Fibroblast of pulmonary artery (primary cell): ENCODE results near the gene CRTC1.

Experiments used
- DNase-seq: peaks from one replicate; pipeline ENCODE4 v3.0.0-alpha.2; 2010; ENCODE audit warnings: low read depth
- H3K4me3 ChIP-seq: replicated peaks from 2 replicates; pipeline ENCODE4 v1.5.1; 2011; ENCODE audit warnings: low read depth, mild to moderate bottlenecking, control low read depth, low read length, moderate library complexity
- TF ChIP-seq, protein P1 (sequence below): IDR thresholded peaks from 2 replicates; pipeline ENCODE4 v1.5.1; 2011; ENCODE audit warnings: mild to moderate bottlenecking, control low read depth, low read length, inconsistent platforms; ENCODE audit errors: missing control alignments

CRTC1 gene

DNA sequence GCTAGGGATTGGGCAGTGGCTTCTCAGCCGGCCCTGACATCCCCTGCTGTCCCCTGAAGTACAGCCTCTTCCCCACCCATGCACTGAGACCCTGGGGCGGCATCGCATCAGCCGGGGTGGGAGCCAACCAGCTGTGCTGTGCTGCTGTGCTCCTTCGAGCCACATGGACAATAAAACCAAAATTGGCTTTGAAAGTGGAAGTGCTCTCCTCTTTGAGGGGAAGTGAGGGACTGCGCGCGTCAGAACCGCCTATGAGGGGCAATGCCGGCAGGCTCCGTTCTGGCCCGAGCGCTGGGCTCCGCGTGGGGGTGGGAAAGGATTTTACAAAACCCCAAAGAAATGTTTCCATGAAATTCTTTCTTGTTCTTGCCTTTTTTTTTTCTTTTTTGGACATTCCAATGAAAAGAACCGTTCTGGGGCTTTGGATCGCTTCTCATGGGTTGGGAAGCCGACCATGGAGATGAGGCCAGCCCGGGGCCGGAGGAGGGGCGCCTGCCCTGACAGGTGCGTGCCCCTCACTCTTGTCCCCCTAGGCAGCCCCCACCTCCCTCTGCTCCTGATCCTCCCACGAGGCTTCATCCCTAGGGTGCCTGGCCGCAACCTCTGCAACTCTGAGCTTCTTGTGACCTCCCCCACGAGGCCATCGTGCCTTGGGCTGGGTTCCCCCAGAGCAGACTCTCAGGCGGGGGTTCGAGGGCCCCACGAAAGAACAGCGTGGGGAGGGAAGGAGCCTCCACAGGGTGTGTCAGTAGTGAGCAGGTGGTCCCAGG is 24.0 kb upstream of the CRTC1 start:
- peak; percentile 43 for DNase-seq

DNA sequence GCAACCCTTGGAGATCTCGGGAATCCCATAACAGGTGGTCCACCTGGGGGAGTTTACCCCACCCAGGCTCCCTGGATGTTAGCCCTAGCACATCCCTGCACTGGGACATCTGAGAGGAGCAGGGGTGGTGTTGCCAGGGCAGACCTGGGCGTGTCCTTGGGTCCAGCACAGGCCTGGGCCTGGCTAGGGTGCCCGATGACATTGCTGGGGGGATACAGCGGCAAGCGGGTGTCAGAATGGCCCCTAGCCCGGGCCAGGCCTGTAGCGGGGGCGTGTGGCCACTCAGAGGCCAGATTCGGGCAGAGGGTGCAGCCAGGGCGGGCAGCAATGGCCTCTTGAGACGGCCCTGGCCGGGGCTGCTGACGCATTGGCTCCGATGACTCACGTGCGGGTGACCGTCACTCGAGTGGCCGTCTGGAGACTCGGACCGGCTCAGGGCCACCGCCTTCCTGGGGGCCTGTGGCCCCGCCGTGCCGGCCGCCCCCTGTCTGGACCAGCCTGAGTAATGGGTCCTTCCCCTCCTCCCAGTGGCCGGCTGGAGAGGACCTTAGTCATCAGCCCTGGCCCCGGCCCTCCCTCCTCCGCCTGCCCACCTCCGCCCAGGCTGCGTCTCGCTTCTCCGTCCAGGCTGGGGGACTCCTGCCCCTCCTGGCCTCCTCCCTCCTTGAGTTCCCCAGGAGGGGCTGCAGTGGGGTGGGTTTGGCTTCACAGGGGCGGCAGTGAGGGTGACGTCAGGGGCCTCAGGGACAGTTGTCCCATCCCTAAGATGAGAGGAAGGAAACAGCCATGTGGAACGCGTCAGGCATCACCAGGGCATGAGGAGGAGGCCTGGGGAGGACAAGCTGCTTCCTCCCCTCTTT is 23.2 kb upstream of the CRTC1 start:
- TF ChIP-seq, protein P1, sequence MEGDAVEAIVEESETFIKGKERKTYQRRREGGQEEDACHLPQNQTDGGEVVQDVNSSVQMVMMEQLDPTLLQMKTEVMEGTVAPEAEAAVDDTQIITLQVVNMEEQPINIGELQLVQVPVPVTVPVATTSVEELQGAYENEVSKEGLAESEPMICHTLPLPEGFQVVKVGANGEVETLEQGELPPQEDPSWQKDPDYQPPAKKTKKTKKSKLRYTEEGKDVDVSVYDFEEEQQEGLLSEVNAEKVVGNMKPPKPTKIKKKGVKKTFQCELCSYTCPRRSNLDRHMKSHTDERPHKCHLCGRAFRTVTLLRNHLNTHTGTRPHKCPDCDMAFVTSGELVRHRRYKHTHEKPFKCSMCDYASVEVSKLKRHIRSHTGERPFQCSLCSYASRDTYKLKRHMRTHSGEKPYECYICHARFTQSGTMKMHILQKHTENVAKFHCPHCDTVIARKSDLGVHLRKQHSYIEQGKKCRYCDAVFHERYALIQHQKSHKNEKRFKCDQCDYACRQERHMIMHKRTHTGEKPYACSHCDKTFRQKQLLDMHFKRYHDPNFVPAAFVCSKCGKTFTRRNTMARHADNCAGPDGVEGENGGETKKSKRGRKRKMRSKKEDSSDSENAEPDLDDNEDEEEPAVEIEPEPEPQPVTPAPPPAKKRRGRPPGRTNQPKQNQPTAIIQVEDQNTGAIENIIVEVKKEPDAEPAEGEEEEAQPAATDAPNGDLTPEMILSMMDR, result no peak
- peak; percentile 55 for DNase-seq
- H3K4me3 ChIP-seq, result no peak overlapping the region

More for the DNA sequence above, 24.0 kb upstream of the CRTC1 start:
- H3K4me3 ChIP-seq, result no peak overlapping the region
- TF ChIP-seq, protein P1, result no peak

DNA sequence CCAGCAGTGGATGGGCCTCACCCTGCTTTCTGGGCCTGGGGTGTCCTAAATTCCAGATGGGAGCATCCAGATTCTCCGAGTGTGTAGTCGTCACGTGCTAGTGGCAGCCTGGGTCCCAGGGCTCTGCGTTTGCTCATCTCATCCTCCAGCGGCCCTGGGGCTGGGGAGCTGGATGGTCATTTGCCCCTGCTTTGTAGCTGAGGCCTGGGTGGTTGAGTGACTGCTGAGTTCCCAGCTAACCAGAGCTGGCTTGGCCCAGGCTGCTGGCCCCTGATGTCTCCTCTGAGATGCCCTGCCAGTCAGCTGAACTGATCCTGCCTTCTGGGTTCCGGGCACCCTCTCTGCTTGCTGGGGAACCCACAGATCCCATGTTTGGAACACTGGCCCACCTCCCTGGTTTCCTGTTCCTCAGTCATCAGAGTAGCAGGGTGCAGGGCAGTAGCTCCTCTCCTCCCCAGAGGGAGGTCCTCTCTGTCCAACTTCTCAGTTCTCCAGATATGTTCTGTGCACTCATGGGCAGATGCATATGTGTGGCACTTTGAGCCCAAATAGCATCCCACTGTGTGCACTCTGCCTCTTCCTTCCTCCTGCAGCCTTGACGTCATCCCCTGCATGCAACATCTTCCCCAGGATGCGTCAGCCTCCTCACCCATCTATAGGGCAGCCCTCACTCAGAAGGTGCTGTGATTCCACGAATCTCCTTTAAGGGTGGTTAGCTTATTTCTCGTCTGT is 22.4 kb upstream of the CRTC1 start:
- no peak overlapping the region for H3K4me3 ChIP-seq
- no peak for DNase-seq
- TF ChIP-seq, protein P1, result no peak

DNA sequence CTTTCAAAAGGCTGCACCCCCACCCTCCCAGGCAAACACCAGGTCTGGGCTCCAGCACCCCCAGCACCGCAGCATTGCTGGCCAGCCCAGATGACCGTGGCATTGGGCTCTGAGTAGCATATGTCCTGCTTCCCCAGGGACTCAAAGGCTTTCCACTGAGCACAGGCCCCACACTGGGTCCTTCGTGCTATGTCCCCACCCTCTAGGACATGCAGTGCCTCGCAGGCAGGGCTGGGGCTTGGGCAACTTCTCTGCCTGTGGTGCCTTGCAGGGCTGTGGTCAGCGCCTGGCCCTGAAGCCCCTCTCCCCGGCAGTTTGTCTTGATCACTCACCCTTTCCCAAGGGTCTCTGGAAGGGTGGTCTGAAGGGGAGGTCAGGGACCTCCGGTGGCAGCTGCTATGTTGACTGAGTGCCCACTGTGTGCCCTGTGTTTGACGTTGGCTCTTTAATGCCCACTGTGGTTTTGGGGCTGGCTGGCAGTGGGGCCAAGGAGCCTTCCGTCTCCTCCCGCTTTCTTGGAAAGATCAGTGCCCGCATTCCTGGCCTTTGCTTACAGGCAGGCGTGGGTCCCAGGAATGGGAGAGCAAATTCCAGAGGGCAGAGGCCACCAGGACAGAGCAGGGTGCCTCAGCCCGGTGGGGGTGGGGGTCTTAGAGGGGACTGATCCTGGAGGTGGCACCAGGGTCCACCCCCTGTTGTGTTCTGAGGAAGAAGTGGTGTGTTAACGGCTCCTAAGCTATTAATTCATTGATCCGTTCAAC is 20.3 kb upstream of the CRTC1 start:
- H3K4me3 ChIP-seq, result no peak overlapping the region
- TF ChIP-seq, protein P1, result no peak
- no peak for DNase-seq

DNA sequence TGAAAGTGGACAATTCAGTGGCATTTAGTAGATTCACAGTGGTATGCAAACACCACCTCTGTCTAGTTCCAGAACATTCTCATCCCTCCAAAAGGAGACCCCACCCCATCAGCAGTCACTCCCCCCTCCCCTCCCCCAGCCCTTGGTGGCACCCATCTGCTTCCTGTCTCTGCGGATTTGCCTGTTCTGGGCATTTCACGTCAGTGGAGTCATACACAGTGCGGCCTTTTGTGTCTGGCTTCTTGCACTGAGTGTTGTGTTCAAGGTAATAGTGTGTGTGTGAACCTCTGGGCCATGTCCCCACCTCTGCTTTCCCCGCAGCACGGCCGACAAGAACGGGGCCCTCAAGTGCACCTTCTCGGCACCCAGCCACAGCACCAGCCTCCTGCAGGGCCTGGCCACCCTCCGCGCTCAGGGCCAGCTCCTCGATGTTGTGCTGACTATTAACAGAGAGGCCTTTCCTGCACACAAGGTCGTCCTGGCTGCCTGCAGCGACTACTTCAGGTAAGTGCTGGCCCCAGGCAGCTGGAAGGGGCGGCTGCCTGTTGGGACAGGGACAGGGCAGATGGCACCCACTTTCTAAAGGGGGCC is 19.4 kb upstream of the CRTC1 start:
- TF ChIP-seq, protein P1, result no peak
- DNase-seq, result no peak
- no peak overlapping the region for H3K4me3 ChIP-seq

DNA sequence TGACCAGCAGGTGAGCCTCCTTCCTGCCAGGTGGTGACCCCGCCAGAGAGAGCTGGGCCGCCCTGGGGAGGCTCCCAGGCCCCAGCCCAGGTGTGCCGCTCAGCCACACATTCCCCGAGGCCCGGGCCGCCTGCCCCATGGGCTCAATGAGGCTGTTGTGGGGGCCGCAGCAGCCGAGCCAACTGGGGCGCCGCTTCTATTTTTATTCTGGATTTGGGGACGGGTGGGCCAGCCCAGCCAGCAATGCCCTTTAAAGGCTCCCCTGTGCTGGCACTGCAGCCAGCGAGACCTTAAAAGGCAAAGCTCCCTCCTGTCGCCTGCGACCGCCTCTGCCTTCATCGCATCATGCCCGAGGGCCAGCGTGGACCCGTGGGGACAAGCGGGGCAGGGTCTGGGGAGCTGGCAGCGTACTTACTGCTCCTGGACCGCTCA is 17.7 kb upstream of the CRTC1 start:
- TF ChIP-seq, protein P1, result no peak
- no peak for DNase-seq
- H3K4me3 ChIP-seq, result no peak overlapping the region
